Heart left ventricle (tissue), 13 donors: ENCODE results near the gene CEP89.

Experiments used
- CTCF ChIP-seq, 12 donors: fragments of 200-600 bp; sonication (generic) in 4 of 12; IDR thresholded peaks; one replicate each; pipeline versions ENCODE4 v1.5.0 to v1.8.0; 2018 to 2022; ENCODE audit warnings: antibody characterized with exemption in 12 of 12, mild to moderate bottlenecking in 5 of 12
- POLR2A ChIP-seq, 2 donors: fragments of 450-650 bp; IDR thresholded peaks; one replicate each; pipeline ENCODE4 v1.6.1; 2017; ENCODE audit warnings: antibody characterized with exemption in 2 of 2, mild to moderate bottlenecking in 2 of 2, moderate library complexity in 2 of 2
- donor health status: ischemic (EF 13 %, LVEDD 7.1; RV severe dilation, severe dysfunction).
- donor health status: DM: no; HTN: yes; CAD: no.
- donor health status: DM: no; HTN: no; CAD: no.
- donor health status: ischemic (EF 25% LVEDD 6.9; RV normal size, moderate dysfunction).
- donor health status: ischemic (EF 25% LVEDD 5.7; RV mildly dilated, moderate dysfunction).
- donor health status: ischemic (EF 35%, LVEDD 5.7; RV mildly dilated, moderate dysfunction).
- donor health status: nonischemic (EF 11% LVEDD 7.7; RV severe dilation, severe dysfunction).
- donor health status: DM: yes; HTN: yes; CAD: no.
- donor health status: PGD.
- donor health status: ischemic (EF 29% LVEDD 5.4; RV normal size, mild dysfunction).
- donor health status: nonischemic (EF 23%, LVEDD 6.1; RV moderate dilation, normal function).

GRCh38 chr19:32921624-32922023, 50.1 kb downstream of the CEP89 start:
- no peak for TF ChIP-seq CTCF (IDR thresholded peaks at IDR 0.05)
- no peak for TF ChIP-seq POLR2A (IDR thresholded peaks at IDR 0.05)
